Suprapubic skin (tissue), 4 donors: ENCODE measurements around the gene NFKBIB. TPM values are rescaled to one million over a fixed set of nuclear protein-coding genes. Genes with fewer than 3 reads are reported as not detected.

Experiments used
- DNase-seq, 2 donors: peaks; one replicate each; pipeline ENCODE4 v3.0.0-alpha.2; 2019; ENCODE audit warnings: low spot score in 2 of 2
- H3K27ac ChIP-seq: fragments of 200-600 bp; sonication (generic); one replicate; pipeline ENCODE4 v1.5.1; 2019
- H3K27me3 ChIP-seq: fragments of 200-600 bp; sonication (generic); one replicate; pipeline ENCODE4 v1.5.1; 2019
- H3K36me3 ChIP-seq: fragments of 200-600 bp; sonication (generic); one replicate; pipeline ENCODE4 v1.5.1; 2019
- H3K4me1 ChIP-seq: fragments of 200-600 bp; sonication (generic); one replicate; pipeline ENCODE4 v1.5.1; 2019
- H3K4me3 ChIP-seq: fragments of 200-600 bp; sonication (generic); one replicate; pipeline ENCODE4 v1.5.1; 2019; ENCODE audit warnings: mild to moderate bottlenecking
- H3K9me3 ChIP-seq: fragments of 200-600 bp; sonication (generic); one replicate; pipeline ENCODE4 v1.5.1; 2019
- EP300 ChIP-seq: sonication (generic); formaldehyde crosslinking; IDR thresholded peaks from one replicate; pipeline ENCODE4 v1.6.1; 2017; ENCODE audit warnings: antibody characterized with exemption
- POLR2A ChIP-seq, 2 donors: fragments of 450-650 bp; IDR thresholded peaks; one replicate each; pipeline ENCODE4 v1.6.1; 2017; ENCODE audit warnings: antibody characterized with exemption in 2 of 2, mild to moderate bottlenecking in 2 of 2, moderate library complexity in 2 of 2
- POLR2AphosphoS5 ChIP-seq, 3 donors: sonication (generic); formaldehyde crosslinking; IDR thresholded peaks; one replicate each; pipeline ENCODE4 v1.6.1; 2017; ENCODE audit warnings: antibody characterized with exemption in 3 of 3
- WGBS: methylation state at CpG from one replicate; pipeline ENCODE4 v1.1.5; 2018; 5-methylcytosine and 5-hydroxymethylcytosine counted together
- total RNA-seq, 4 donors: library from RNA; depleted of rRNA; stranded (reverse); fragments of >200 nt; gene quantifications; one replicate each; pipeline ENCODE4 v1.1.0, GENCODE V29; 2016
- TF ChIP-seq, protein P1 (sequence below), 2 donors: fragments of 200-600 bp in 1 of 2; fragments of 450-650 bp in 1 of 2; sonication (generic) in 1 of 2; IDR thresholded peaks; one replicate each; pipeline ENCODE4 v1.5.1; 2016 to 2019; ENCODE audit warnings: antibody characterized with exemption in 2 of 2, mild to moderate bottlenecking in 1 of 2, moderate library complexity in 1 of 2

The NFKBIB gene
- total RNA-seq, 4 donors from 2014 or later = 18.1 to 25.4 (median 21.1) TPM

DNA sequence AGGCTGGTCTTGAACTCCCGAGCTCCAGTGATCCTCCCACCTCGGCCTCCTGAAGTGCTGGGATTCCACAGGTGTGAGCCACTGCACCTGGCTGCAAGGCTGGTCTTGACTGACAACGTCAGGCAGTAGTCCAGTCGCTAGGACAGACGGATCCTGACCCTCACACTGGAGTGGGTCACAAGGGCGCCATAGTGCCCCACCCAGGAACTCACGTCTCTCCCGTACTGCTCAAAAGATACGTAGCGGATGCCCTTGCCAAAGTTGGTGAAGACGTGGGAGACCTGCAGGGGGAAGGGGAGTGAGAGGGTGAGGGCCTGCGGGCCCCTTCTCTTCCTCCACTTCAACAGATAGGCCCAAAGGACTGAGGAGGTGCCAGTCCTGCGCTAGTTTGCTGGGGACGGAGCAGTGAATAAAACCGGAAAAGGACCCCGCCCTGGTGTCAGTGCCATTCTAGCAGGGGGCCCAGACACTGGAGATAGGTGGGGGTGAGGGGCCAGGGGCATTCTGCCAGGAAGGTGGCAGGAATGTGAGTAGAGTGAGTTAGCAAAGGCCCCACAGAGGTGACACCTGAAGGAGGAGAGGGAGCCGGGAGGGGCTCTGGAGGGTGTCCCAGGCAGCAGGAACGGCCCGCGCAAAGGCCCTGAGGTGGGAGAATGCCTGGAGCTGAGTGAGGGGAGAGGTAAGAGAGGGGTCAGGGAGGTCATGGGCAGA, 42.9 kb downstream of the NFKBIB start:
- Histone ChIP-seq H3K27ac (no peak overlapping the region), H3K4me1 (peaks cover 4% of the 10 kb centered on the region), H3K4me3 (no peak overlapping the region), H3K36me3 (peaks cover 16% of the 10 kb centered on the region), H3K27me3 (no peaks in the 10 kb centered on the region), H3K9me3 (no peaks in the 10 kb centered on the region)
- no peak for TF ChIP-seq EP300
- TF ChIP-seq POLR2AphosphoS5 (IDR thresholded peaks at IDR 0.05) = no peak
- TF ChIP-seq, protein P1, sequence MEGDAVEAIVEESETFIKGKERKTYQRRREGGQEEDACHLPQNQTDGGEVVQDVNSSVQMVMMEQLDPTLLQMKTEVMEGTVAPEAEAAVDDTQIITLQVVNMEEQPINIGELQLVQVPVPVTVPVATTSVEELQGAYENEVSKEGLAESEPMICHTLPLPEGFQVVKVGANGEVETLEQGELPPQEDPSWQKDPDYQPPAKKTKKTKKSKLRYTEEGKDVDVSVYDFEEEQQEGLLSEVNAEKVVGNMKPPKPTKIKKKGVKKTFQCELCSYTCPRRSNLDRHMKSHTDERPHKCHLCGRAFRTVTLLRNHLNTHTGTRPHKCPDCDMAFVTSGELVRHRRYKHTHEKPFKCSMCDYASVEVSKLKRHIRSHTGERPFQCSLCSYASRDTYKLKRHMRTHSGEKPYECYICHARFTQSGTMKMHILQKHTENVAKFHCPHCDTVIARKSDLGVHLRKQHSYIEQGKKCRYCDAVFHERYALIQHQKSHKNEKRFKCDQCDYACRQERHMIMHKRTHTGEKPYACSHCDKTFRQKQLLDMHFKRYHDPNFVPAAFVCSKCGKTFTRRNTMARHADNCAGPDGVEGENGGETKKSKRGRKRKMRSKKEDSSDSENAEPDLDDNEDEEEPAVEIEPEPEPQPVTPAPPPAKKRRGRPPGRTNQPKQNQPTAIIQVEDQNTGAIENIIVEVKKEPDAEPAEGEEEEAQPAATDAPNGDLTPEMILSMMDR (IDR thresholded peaks at IDR 0.05) = no peak
- no peak for TF ChIP-seq POLR2A (IDR thresholded peaks at IDR 0.05)
- DNase-seq = no peak
- WGBS = 92% methylated on average over 19 of the region's 20 CpGs

DNA sequence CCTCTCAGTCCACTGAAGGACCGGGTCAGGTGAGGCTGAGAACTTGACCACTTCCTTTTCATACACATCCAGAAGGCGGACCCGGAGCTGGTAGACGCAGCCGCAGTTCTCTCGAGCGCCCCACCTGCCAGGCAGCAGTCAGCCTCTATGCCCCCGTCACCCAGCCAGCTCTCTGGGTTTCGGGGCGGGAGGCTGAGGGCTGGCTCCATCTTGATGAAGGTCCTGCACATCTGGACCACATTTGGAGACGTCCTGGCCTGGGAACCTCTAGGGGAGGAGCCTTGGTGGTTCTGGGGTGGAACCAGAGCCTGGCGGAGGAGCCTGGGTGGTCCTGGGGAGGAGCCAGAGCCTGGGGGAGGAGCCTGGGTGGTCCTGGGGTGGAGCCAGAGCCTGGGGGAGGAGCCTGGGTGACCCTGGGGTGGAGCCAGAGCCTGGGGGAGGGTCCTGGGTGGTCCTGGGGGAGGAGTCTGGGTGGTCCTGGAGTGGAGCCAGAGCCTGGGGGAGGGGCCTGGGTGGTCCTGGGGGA, 45.3 kb downstream of the NFKBIB start:
- Histone ChIP-seq H3K4me1 (peaks cover 6% of the 10 kb centered on the region), H3K36me3 (peaks cover 21% of the 10 kb centered on the region), H3K9me3 (no peaks in the 10 kb centered on the region), H3K27ac (no peak overlapping the region), H3K27me3 (no peaks in the 10 kb centered on the region), H3K4me3 (no peak overlapping the region)
- TF ChIP-seq, protein P1 (IDR thresholded peaks at IDR 0.05) = no peak
- TF ChIP-seq POLR2A (IDR thresholded peaks at IDR 0.05) (no peak), POLR2AphosphoS5 (IDR thresholded peaks at IDR 0.05) (no peak), EP300 (no peak)
- 98% methylated on average over 7 of the region's 12 CpGs for WGBS
- no peak for DNase-seq

DNA sequence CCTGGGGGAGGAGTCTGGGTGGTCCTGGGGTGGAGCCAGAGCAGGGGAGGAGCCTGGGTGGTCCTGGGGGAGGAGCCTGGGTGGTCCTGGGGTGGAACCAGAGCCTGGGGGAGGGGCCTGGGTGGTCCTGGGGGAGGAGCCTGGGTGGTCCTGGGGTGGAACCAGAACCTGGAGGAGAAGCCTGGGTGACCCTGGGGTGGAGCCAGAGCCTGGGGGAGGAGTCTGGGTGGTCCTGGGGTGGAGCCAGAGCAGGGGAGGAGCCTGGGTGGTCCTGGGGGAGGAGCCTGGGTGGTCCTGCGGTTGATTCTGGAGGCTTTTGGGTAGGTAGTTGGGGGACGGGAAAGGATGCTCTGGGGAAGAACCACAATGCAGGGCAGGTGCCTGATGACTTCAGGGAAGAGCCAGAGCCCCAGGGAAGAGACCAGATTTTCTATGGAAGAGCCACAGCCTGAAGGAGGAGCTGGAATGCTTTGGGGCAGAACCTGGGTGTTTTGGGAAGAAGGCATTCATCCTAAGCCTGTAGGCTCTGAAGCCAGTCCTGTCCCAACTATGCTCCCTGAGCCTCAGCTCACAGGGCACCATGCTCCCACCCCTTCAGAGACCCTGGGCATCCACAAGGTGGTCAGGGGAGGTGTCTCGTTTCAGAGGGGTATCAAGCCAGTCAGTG, 45.9 kb downstream of the NFKBIB start:
- Histone ChIP-seq H3K27me3 (no peaks in the 10 kb centered on the region), H3K36me3 (peaks cover 21% of the 10 kb centered on the region), H3K27ac (no peak overlapping the region), H3K4me1 (peaks cover 7% of the 10 kb centered on the region), H3K4me3 (no peak overlapping the region), H3K9me3 (no peaks in the 10 kb centered on the region)
- 91% methylated on average over 2 of the region's 3 CpGs for WGBS
- DNase-seq = no peak
- TF ChIP-seq, protein P1 (IDR thresholded peaks at IDR 0.05) = no peak
- TF ChIP-seq POLR2AphosphoS5 (IDR thresholded peaks at IDR 0.05) = no peak
- no peak for TF ChIP-seq EP300
- TF ChIP-seq POLR2A (IDR thresholded peaks at IDR 0.05) = no peak

DNA sequence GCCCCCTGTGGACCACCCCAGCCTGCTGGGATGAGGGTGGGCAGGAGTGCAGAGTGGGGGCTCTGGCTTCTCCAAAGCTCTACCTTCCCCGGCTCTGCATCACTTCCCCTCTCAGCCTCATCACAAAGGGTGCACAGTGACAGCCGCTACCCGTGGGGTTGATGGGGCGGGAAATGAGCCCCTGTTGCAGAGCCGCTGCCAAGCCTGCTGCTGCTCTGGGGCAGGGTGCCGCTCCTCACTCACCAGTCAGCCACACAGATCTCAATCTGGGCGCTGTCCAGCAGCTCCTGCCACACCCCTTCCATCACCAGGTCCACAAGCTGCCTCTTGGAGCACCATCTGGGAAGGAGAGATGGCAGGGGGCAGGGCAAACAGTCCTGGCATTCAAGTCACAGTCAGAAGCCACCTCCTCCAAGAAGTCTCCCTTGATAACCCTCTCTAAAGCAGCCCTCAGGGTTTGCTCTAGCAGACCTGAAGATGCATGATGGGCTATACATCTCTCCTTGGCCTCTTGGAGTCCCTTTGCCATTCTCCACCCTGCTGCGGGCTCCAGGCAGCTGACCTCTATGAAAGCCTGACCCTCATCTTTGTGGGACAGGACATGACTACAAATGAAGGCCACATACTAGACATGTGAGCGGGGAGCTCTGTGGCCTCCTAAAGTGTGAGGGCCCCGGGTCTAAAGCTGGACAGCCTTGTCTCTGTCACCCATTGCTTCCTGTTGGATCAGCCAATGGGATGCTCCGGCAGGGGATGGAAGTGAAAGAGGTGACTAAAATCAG, 46.7 kb downstream of the NFKBIB start:
- Histone ChIP-seq H3K27me3 (no peaks in the 10 kb centered on the region), H3K9me3 (no peaks in the 10 kb centered on the region), H3K27ac (no peak overlapping the region), H3K4me3 (no peak overlapping the region), H3K4me1 (peaks cover 7% of the 10 kb centered on the region), H3K36me3 (peaks cover 21% of the 10 kb centered on the region)
- TF ChIP-seq EP300 = no peak
- TF ChIP-seq POLR2A (IDR thresholded peaks at IDR 0.05) = no peak
- TF ChIP-seq, protein P1 (IDR thresholded peaks at IDR 0.05) = no peak
- no peak for TF ChIP-seq POLR2AphosphoS5 (IDR thresholded peaks at IDR 0.05)
- DNase-seq = no peak
- WGBS = 90% methylated on average over 10 of the region's 11 CpGs
